G401 (cell line): Measurements from ENCODE around the gene DAD1. TPM values are rescaled to one million over a fixed set of nuclear protein-coding genes. Genes with fewer than 3 reads are reported as not detected.
"Not testable (repeated sequence)": the region's sequence is repeated elsewhere in the genome, so short reads cannot be mapped to it uniquely, and the experiment has no call there.

ENCODE experiments used
- DNase-seq: peaks from one replicate; pipeline ENCODE4 v3.0.0-alpha.2; 2015; ENCODE audit warnings: low spot score
- in situ Hi-C: cut with HindIII; loops from 2 replicates; pipeline ENCODE4 v1.10.0; 2016; ENCODE audit warnings: low sequenced_read_pairs, mixed read lengths
- total RNA-seq: library from RNA; depleted of rRNA; stranded (reverse); fragments of >200 nt; shearing (Covaris generic); gene quantifications from 2 replicates; pipeline ENCODE4 v1.2.3, GENCODE V29; 2014

DAD1 gene
- total RNA-seq, 1 experiment from 2014 or later = 381 TPM

DNA sequence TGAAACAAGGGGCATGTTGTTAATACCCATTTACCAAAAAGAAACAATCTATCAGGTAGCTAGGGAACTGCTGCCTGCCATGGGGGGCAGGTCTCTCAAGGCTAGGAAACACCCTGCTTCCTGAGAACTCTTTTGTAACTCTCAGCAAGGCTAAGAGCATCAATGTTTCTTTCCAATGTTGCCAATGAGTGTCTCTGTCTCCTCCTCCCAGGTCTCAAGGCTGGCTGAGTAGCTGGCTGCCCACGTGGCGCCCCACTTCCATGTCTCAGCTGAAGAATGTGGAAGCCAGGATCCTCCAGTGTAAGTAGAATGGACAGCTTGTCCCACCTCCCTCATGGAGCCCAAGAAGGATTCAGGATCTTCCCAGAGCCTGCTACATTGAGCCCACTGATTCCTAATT is 12.4 kb upstream of the DAD1 start:
- DNase-seq = no peak
- in situ Hi-C loops = no loop called here

DNA sequence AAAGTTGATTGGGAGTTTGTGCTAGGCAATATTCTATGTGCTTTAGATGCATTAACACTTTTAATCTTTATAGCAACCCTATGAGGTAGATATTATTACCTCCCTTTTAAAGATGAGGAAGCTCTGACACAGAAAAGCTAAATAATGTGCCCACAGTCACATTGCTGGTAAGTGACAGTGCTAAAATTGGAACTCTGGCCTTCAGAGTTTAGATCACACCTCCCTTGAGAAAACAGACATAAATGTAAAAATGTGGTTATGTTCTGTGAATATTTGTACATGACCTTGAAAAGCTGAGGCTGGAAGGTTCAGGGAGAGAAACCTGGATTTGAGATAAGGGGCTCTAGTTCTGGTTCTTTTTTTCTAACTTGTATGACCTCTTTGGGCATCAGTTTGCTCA is 11.0 kb upstream of the DAD1 start:
- in situ Hi-C loops = no loop called here

DNA sequence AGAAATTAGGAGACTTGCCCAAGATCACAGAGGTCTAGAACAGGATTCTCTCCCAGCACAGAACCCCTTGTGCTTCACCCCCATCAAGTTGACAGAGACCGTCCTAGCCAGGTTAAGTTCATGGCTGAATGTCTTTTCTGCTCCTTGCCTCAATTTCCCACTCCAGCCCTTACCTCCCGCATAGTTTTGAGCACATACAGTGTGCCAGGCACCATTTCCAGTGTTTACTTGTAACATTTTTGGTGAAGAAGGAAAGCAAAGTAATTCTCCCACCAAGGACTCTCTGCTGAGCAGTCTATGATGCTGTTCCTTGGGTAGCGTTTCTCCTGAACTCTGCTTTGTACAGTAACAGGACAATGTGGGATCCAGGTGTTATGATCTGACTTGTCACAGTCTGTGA is 10.3 kb upstream of the DAD1 start:
- no peak for DNase-seq
- in situ Hi-C loops = no loop called here

More for the DNA sequence above, 11.0 kb upstream of the DAD1 start:
- DNase-seq = no peak

DNA sequence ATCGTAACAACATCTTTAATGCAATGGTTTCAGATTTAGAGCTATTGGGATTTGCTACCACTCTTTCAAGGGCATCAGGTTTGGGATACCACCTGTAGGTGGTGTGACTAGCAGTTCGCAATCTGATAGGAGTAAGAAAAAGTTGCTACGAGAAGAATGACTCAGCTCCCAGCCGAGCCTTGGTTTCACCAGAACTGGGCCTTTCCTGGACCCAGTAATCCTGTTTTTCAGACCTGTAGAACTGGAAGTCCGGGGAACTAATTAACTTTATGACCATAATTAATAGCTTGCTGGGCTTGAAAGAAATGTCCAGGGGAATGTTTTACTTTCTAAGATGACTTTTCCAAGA is 9.8 kb upstream of the DAD1 start:
- in situ Hi-C loops = no loop called here
- no peak for DNase-seq

DNA sequence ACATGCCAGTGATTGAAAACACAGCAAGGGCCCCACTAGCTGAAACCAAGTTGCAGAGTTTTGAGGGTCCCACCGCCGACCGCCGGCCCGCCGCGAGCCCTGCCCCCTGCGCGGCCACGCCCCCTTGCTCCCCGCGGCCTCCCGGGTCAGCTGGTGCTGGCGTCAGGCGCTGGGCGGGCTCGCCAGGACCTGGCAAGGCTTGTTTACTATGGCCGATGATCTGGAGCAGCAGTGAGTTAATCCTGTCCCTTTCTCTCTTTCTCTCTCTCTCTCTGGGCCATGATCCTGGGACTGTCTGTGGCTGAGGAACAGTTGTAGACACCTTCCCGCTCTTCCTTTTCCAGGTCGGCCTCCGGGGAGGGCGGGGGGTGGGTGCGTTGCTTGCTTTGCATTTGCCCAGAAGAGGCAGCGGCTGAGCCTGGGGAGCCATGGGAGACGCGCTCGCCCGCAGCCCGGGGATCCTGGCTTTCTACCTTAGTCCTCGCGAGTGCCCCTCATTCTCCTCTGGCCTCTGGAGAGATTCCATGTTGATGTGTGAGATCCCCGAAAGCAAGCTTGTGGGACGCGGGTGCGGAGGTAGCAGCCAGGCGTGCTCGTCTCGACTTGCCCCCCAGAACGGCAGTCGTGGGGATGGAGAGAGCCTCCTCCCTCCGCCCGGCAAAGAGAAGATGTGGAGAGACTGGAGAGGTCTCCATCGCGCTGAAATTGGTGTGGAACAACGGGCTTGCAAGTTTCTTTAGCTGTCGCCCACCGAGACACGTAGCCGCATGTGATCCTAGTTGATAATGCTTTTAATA is 9.3 kb upstream of the DAD1 start, which contains the start of gene ABHD4:
TSS of gene ABHD4 (plus strand) at position 202 of the 797 bp plus-strand sequence. CDS start at position 209, 7 bp downstream.
- in situ Hi-C loops = no loop called here
- peak; percentile 82 for DNase-seq

DNA sequence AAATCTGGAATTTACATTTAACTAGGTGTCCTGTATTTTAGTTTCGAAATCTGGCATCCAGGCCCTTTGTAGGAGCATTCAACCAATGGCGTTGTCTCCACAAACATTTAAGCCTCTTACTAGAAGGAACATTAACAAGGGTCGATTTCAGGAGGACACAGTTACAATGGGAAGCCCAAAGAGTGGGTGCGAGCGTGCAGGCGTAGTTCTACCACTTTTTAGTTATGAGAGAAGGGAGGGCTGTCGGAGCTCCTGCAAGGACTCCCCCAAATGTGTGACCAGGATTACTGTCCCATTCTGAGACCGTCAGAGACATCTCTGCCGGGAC is 8.7 kb upstream of the DAD1 start:
- DNase-seq = no peak
- in situ Hi-C loops = no loop called here

DNA sequence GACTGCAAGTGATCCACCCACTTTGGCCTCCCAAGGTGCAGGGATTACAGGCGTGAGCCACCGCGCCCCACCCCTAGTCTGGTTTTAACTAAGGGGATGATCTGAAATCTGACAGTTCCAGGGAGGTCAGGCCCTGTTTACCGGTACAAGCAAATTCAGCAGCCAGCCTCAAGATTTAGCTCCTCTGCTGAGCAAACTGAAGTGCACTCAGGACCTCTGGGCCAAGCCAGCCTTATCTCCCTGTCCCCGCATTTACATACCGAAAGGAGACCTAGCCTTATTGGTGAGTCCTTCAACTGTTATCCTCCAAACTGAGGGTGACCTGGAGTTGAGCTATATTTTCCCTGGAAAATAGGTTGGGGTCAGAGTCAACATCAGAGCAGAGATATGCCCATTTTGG is 8.2 kb upstream of the DAD1 start:
- DNase-seq = peak; percentile 24
- in situ Hi-C loops = no loop called here

DNA sequence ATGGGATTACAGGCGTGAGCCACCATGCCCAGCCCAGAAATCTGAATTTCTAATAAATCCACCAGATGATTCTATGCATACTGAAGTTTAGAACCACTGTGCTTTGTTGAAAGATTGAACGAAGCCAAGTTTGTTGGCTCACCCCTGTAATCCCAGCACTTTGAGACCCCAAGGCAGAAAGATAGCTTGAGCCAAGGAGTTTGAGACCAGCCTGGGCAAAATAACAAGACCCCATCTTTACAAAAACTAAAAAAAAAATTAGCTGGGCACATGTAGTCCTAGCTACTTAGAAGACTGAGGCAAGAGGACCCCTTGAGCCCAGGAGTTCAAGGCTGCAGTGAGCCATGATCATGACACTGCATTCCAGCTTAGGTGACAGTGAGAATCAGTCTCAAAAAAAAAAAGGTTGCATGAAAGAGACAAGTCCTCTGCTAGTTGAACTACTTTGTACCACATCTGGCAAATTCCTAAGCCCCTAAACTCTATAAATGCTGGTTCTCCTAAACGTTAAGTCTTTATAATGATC is 7.4 kb upstream of the DAD1 start:
- no peak for DNase-seq
- in situ Hi-C loops = no loop called here

DNA sequence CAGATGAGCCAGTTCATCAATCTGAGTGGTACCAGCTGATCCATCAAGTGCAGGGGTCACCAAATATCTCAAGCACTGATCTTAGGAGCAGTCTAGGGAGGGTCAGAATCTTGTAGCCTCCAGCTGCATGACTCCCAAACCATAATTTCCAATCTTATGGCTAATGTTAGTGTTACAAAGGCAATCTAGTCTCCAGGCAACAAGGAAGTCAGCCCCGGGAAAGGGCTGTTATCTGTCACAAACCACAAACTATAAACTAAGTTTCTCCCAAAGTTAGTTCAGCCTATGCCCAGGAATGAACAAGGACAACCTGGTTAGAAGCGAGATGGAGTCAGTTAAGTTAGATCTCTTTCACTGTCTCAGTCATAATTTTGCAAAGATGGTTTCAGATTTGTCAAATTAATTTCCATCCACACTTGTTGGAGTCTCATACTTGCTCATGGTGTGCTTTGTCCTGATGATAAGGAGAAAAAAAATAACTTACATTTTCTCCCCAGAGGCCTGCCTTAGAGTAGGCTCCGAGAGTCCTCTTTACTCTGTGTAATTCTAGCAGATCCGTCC is 5.2 kb upstream of the DAD1 start:
- no peak for DNase-seq
- in situ Hi-C loops = no loop called here

DNA sequence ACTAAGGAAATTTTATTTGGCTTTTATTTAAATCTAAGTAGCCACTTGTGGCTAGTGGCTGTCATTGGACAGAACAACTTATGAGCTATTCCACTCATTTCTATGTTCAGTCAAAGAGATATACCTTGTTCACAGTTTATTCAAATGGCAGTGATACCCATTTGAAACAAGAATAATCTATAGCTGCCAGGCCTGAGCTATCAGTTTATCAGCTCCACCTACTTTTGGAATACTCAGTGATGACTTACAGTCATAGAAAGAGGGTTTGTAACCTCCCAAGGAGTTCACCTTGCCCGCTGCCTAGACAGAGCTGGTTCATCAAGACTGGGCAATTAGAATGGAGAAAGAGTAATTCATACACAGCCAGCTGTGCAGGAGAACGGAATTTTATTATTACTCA is 4.6 kb upstream of the DAD1 start:
- in situ Hi-C loops = no loop called here
- DNase-seq = no peak

DNA sequence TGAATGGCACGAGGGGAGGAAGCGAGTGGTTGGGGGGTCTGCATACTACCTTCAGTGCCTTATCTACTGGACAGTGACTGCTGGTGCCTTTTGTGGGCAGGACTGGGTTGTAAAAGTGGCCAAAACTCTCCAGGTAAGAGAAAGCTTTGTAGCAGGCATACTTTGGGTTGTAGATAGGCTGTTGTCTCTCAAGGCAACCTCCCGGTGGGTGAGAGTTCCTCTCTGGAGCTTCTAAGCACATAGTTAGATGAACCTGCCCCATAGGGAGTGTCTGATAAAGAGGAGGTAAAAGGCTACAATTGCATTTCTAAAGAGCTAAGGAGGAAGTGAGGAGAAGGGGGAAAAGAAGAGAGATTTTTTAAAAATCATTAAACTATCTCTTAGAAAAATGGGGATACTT is 4.2 kb upstream of the DAD1 start:
- in situ Hi-C loops = no loop called here

DNA sequence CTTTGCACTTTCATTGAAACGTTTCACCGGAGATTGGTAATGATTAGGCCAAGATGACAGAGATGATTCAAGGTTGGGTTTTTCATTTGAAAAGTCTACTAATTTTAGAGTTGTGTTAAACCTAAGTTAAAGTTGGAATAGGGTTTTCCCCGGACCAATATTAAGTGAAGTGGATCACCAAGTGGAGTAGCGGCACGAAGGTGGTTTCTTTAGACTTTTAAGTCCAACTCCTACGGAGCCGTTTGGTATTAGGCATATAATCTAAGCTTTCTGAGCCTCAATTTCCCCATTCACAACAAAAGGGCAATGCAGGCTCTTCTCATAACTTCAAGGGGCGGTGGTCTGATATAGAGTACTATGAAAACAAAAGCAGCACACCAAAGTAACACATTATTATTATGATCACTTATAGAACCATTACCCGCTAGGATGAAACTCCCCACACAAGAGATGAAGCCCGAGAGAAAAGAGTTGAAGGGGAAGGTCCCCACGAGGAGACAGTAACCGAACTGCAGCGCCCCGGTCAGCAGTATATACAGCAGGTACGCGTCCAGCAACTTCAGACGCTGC is 413 bp downstream of the DAD1 start:
- no peak for DNase-seq
- in situ Hi-C loops = loop anchor here (5.0 kb wide), 1 partner anchor 64 kb away; no protein-coding TSS in a partner anchor

More for the DNA sequence above, 4.2 kb upstream of the DAD1 start:
- no peak for DNase-seq

DNA sequence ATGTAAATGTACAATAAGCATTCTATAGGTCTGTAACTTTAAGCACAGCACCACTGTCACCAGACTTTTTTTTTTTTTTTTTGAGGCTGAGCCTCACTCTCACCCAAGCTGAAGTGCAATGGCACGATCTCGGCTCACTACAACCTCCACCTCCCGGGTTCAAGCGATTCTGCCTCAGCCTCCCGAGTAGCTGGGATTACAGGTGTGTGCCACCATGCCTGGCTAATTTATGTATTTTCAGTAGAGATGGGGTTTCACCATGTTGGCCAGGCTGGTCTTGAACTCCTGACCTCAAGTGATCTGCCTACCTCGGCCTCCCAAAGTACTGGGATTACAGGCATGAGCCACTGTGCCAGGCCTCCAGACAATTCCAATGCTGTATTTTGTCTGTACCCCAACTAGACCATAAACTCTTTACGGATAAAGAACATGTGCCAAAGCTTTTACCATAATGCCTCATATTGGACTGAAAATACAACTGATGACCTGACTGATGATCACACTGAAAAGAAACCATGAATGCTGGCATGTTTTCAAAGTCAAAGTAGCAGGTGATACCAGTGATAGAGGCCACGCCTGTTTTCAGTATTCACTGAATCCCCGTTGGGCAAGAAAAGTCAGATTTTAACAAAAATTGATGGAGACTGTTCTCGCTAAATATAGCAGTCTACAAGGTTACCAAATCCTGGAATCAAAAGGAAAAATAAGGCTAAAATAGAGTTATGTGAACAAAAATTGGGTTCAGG is 1.2 kb downstream of the DAD1 start:
- in situ Hi-C loops = loop anchor here (5.0 kb wide), 1 partner anchor 64 kb away; no protein-coding TSS in a partner anchor
- not testable (repeated sequence) for DNase-seq

DNA sequence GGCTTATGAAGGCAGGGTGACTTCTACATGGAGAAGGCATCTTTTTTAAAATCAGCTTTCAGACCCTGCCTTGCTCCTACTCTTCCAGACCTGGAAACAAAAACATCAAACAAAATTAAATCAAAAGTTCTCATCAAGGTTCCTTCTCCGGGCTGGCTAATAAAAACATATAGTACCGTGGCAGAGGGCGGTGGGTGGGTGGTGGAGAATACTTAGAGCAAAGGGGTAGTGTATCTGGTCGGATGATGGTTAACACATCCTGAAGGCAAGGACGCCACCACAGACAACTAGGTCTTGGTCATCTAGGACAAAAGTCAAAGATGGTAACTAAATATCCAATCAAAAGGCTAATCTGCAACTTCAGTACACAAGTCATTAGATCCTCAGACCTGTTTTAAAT is 1.8 kb downstream of the DAD1 start:
- no peak for DNase-seq
- in situ Hi-C loops = loop anchor here (5.0 kb wide), 1 partner anchor 65 kb away; no protein-coding TSS in a partner anchor

DNA sequence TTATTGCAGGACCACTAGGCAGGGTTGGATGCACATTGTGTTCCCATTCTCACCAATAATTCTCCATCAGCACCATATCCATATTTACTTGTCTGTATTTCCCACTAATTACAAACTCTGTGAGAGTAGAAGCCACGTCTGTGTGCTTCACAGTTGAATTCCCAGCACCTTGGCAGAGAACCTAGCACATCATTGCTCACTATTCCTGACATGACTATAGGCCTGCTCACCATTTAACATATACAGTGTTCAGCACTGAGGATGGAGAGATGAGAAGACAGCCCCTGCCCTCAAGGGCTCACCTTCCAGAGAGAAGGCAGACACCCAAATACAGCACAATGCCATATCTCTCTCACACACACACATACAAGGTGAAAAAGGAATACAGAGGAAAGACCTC is 5.0 kb downstream of the DAD1 start:
- no peak for DNase-seq
- in situ Hi-C loops = no loop called here

DNA sequence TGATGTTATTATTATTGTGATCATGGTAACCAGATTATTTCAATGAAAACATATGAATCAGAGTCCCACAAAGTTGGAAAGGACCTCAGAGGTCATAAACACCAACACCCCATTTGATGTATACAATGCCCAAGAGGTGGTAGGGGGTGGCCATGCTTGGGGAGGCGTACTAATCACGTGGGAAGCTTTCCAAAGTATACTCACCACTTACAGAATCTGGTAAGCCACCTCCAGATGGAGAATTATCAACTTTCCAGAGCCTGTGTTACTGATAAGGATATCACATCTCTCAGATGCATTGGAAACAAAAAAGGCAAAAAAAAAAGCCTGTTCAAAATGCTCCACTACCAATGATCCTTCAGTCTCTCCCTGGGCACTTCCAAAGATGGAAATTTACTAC is 8.4 kb downstream of the DAD1 start:
- in situ Hi-C loops = no loop called here

DNA sequence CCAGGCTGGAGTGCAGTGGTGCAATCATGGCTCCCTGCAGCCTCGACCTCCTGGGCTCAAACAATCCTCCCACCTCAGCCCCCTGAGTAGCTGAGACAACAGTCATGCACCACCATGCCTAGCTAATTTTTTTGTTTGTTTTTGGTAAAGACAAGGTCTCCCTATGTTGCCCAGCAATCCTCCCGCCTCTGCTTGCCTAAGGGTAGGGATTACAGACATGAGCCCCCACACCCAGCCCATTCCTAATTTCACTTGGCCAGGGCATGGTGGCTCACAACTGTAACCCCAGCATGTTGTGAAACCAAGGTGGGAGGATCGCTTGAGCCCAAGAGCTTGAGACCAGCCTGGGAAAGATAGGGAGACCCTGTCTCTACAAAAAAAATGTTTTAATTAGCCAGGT is 9.1 kb downstream of the DAD1 start:
- in situ Hi-C loops = no loop called here
- DNase-seq = no peak

More for the DNA sequence above, 8.4 kb downstream of the DAD1 start:
- no peak for DNase-seq

DNA sequence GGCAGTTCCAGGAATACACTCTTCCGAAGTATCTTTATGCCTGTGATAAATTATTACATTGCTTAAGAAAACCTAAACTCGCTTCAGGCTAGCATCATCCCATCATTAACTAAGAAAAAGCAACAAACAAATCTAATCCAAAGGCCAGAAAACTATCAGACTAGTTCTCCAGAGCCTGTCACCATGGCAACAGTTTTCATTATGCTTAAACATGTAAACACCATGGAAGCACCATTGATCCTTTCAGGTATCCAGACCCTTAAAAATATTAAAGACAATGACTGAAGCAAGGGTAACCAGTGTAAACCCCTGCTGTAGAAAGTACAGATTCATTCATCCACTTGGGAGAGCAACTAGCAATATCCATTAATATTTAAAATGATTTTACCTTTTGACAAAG is 9.8 kb downstream of the DAD1 start:
- DNase-seq = no peak
- in situ Hi-C loops = no loop called here

DNA sequence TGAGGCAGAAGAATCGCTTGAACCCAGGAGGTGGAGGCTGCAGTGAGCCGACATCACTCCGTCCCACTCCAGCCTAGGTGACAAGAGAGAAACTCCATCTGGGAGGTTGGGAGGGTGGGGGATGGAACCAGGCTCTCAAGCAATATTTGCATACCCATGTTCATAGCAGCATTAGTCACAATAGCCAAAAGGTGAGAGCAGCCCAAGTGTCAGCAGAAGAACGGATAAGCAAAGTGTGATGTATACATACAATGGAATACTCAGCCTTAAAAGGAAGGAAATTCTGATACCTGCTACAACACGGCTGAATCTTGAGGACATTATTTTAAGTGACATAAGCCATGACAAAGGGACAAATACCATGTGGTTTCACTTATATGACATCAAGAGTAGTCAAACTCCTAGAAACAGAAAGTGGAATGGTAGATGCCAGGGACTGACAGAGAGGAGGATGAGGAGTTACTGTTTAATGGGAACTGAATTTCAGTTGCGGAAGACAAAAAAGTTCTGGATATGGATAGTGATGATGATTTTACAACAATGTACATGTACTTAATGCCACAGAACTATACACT is 11.6 kb downstream of the DAD1 start:
- in situ Hi-C loops = no loop called here
- no peak for DNase-seq
